ENCODE results near the gene SLC25A38. TPM values are rescaled to one million over a fixed set of nuclear protein-coding genes. Genes with fewer than 3 reads are reported as not detected.

The SLC25A38 gene
- polyA plus RNA-seq, 2 of the 4 experiments (the other 2 are of a cell fraction), result 31.9 to 52.8 TPM

Small RNA genes within 50 kb of the gene (small RNA-seq; reads per million reads assigned to genes)
- 0 reads per million in 6 experiments for gene SNORA6
- 0 reads per million in 6 experiments for gene SNORA62

Other genes starting within 250 kb of the SLC25A38 start
- gene CSRNP1, start 229.8 kb upstream of the SLC25A38 start, polyA plus RNA-seq (2011; rRNA removed), result 15.5 and 15.6 TPM in 2 replicates
- gene CSRNP1, start 229.8 kb upstream of the SLC25A38 start, polyA plus RNA-seq (2017; fragmentation: RNase III; extraction: RNeasy Plus Mini Kit Qiagen cat#74134 plus additional on column Dnase treatment), result 10.7 to 12.9 TPM (median 12.0 TPM) in 3 replicates
- not detected in 2 replicates for gene XIRP1, start 190.8 kb upstream of the SLC25A38 start, polyA plus RNA-seq (2011; rRNA removed)
- not detected in 3 replicates for gene XIRP1, start 190.8 kb upstream of the SLC25A38 start, polyA plus RNA-seq (2017; fragmentation: RNase III; extraction: RNeasy Plus Mini Kit Qiagen cat#74134 plus additional on column Dnase treatment)
- 0.14 and 0.21 TPM in 2 replicates for gene CX3CR1, start 103.3 kb upstream of the SLC25A38 start, polyA plus RNA-seq (2011; rRNA removed)
- 0.04 to 0.07 TPM (median 0.06 TPM) in 3 replicates for gene CX3CR1, start 103.3 kb upstream of the SLC25A38 start, polyA plus RNA-seq (2017; fragmentation: RNase III; extraction: RNeasy Plus Mini Kit Qiagen cat#74134 plus additional on column Dnase treatment)
- gene CCR8, start 53.7 kb upstream of the SLC25A38 start, polyA plus RNA-seq (2011; rRNA removed), result not detected in 2 replicates
- gene CCR8, start 53.7 kb upstream of the SLC25A38 start, polyA plus RNA-seq (2017; fragmentation: RNase III; extraction: RNeasy Plus Mini Kit Qiagen cat#74134 plus additional on column Dnase treatment), result not detected in 3 replicates
- 3,141 and 4,058 TPM in 2 replicates for gene RPSA, start 23.4 kb downstream of the SLC25A38 start, polyA plus RNA-seq (2011; rRNA removed)
- gene RPSA, start 23.4 kb downstream of the SLC25A38 start, polyA plus RNA-seq (2017; fragmentation: RNase III; extraction: RNeasy Plus Mini Kit Qiagen cat#74134 plus additional on column Dnase treatment), result 2,484 to 2,571 TPM (median 2,497 TPM) in 3 replicates
- 0.10 TPM in 1 of 2 replicates, not detected in the other for gene MOBP, start 84.3 kb downstream of the SLC25A38 start, polyA plus RNA-seq (2011; rRNA removed)
- gene MOBP, start 84.3 kb downstream of the SLC25A38 start, polyA plus RNA-seq (2017; fragmentation: RNase III; extraction: RNeasy Plus Mini Kit Qiagen cat#74134 plus additional on column Dnase treatment), result 0.01 TPM in 1 of 3 replicates, not detected in the others